Gastroesophageal sphincter (tissue), 4 donors: ENCODE data around the gene SSBP3. TPM values are rescaled to one million over a fixed set of nuclear protein-coding genes. Genes with fewer than 3 reads are reported as not detected.
A peak's percentile ranks its signal among the peaks of the same experiment; 100 is the strongest.

ENCODE experiments used
- ATAC-seq: fragments of 150-250 bp; one replicate; pipeline ENCODE4 v1.9.1; 2016; ENCODE audit warnings: mild to moderate bottlenecking, moderate library complexity
- H3K27ac ChIP-seq, 4 donors: fragments of 200-600 bp; sonication (generic) in 3 of 4; 1 replicate in 3 of 4; 2 replicates in 1 of 4; pipeline ENCODE4 v1.5.1; 2016 to 2019
- H3K27me3 ChIP-seq: fragments of 200-600 bp; sonication (generic); one replicate; pipeline ENCODE4 v1.5.1; 2019
- H3K36me3 ChIP-seq, 2 donors: fragments of 200-600 bp; sonication (generic); one replicate each; pipeline ENCODE4 v1.5.1; 2019; ENCODE audit warnings: control low read depth in 1 of 2
- H3K4me1 ChIP-seq, 3 donors: fragments of 200-600 bp; sonication (generic); 1 replicate in 2 of 3; 2 replicates in 1 of 3; pipeline ENCODE4 v1.5.1; 2016 to 2019; ENCODE audit warnings: control low read depth in 2 of 3
- H3K4me3 ChIP-seq, 2 donors: fragments of 200-600 bp; sonication (generic); one replicate each; pipeline ENCODE4 v1.5.1; 2019; ENCODE audit warnings: mild to moderate bottlenecking in 1 of 2, moderate library complexity in 1 of 2
- H3K9me3 ChIP-seq, 3 donors: fragments of 200-600 bp; sonication (generic); one replicate each; pipeline ENCODE4 v1.5.1; 2017 to 2019; ENCODE audit warnings: control low read depth in 2 of 3
- CTCF ChIP-seq, 4 experiments: fragments of 200-600 bp in 2 of 4; fragments of 450-650 bp in 2 of 4; sonication (generic) in 1 of 4; IDR thresholded peaks; one replicate each; pipeline ENCODE4 v1.5.1; 2017 to 2019; ENCODE audit warnings: antibody characterized with exemption in 4 of 4, mild to moderate bottlenecking in 2 of 4, moderate library complexity in 2 of 4
- EP300 ChIP-seq: sonication (generic); formaldehyde crosslinking; IDR thresholded peaks from one replicate; pipeline ENCODE4 v1.6.1; 2017; ENCODE audit warnings: antibody characterized with exemption, mild to moderate bottlenecking
- POLR2A ChIP-seq, 2 donors: fragments of 450-650 bp; IDR thresholded peaks; one replicate each; pipeline ENCODE4 v1.6.1; 2017; ENCODE audit warnings: antibody characterized with exemption in 2 of 2, mild to moderate bottlenecking in 2 of 2, moderate library complexity in 1 of 2
- POLR2AphosphoS5 ChIP-seq: sonication (generic); formaldehyde crosslinking; IDR thresholded peaks from one replicate; pipeline ENCODE4 v1.6.1; 2017; ENCODE audit warnings: antibody characterized with exemption
- WGBS, 2 donors: methylation state at CpG; one replicate each; pipeline ENCODE4 v1.1.5; 2018; ENCODE audit warnings: low coverage in 1 of 2; 5-methylcytosine and 5-hydroxymethylcytosine counted together
- total RNA-seq, 4 donors: library from RNA; depleted of rRNA; stranded (reverse); fragments of >200 nt; gene quantifications; one replicate each; pipeline ENCODE4 v1.1.0, GENCODE V29; 2016

The SSBP3 gene
- total RNA-seq, 4 donors from 2014 or later, result 40.8 to 46.7 (median 45.5) TPM

GRCh38 chr1:54355931-54356679 is 50.1 kb downstream of the SSBP3 start:
- H3K27ac ChIP-seq, result peak overlapping the region in 1 of 4 donors; percentile 11
- no peak for TF ChIP-seq POLR2AphosphoS5
- no peak for TF ChIP-seq EP300
- no peak for TF ChIP-seq CTCF (IDR thresholded peaks at IDR 0.05)
- TF ChIP-seq POLR2A (IDR thresholded peaks at IDR 0.05), result no peak
- H3K9me3 ChIP-seq, result no peaks in the 10 kb centered on the region
- H3K4me3 ChIP-seq, result no peak overlapping the region
- peaks cover 0 to 99% (median 34%) of the 10 kb centered on the region in 3 donors for H3K4me1 ChIP-seq
- no peaks in the 10 kb centered on the region for H3K27me3 ChIP-seq
- ATAC-seq, result no peak
- 49 to 70% methylated on average over 6 to 9 of the region's 31 CpGs for WGBS, 2 donors
- H3K36me3 ChIP-seq, result peaks cover 0 to 7% of the 10 kb centered on the region in 2 donors

GRCh38 chr1:54354899-54355298 is 51.3 kb downstream of the SSBP3 start:
- peaks cover 0 to 7% of the 10 kb centered on the region in 2 donors for H3K36me3 ChIP-seq
- no peaks in the 10 kb centered on the region for H3K9me3 ChIP-seq
- WGBS, 2 donors, result 56 to 70% methylated on average over 3 to 6 of the region's 6 CpGs
- TF ChIP-seq POLR2A (IDR thresholded peaks at IDR 0.05) (no peak), POLR2AphosphoS5 (no peak), CTCF (IDR thresholded peaks at IDR 0.05) (no peak), EP300 (no peak)
- H3K4me1 ChIP-seq, result peaks cover 0 to 99% (median 29%) of the 10 kb centered on the region in 3 donors
- H3K27me3 ChIP-seq, result no peaks in the 10 kb centered on the region
- no peak overlapping the region for H3K27ac ChIP-seq
- no peak for ATAC-seq
- H3K4me3 ChIP-seq, result no peak overlapping the region

- H3K27ac ChIP-seq, result no peak overlapping the region
- peaks cover 0 to 99% (median 20%) of the 10 kb centered on the region in 3 donors for H3K4me1 ChIP-seq
- no peak for ATAC-seq
- peaks cover 0 to 7% of the 10 kb centered on the region in 2 donors for H3K36me3 ChIP-seq
- H3K4me3 ChIP-seq, result no peak overlapping the region
- H3K27me3 ChIP-seq, result no peaks in the 10 kb centered on the region
- WGBS, 2 donors, result 83 to 93% methylated on average over 2 to 3 of the region's 4 CpGs
- no peaks in the 10 kb centered on the region for H3K9me3 ChIP-seq
- TF ChIP-seq EP300 (no peak), POLR2AphosphoS5 (no peak), CTCF (IDR thresholded peaks at IDR 0.05) (no peak), POLR2A (IDR thresholded peaks at IDR 0.05) (no peak)
These were observed 52.2 kb downstream of the SSBP3 start for GRCh38 chr1:54353959-54354358.

GRCh38 chr1:54352755-54353154 is 53.4 kb downstream of the SSBP3 start:
- TF ChIP-seq POLR2AphosphoS5 (no peak), EP300 (no peak), CTCF (IDR thresholded peaks at IDR 0.05) (no peak), POLR2A (IDR thresholded peaks at IDR 0.05) (no peak)
- ATAC-seq, result no peak
- peaks cover 0 to 88% (median 15%) of the 10 kb centered on the region in 3 donors for H3K4me1 ChIP-seq
- WGBS, 2 donors, result no CpG with 5 or more reads among the region's 17 CpGs
- no peak overlapping the region for H3K27ac ChIP-seq
- no peaks in the 10 kb centered on the region for H3K36me3 ChIP-seq
- no peaks in the 10 kb centered on the region for H3K27me3 ChIP-seq
- no peaks in the 10 kb centered on the region for H3K9me3 ChIP-seq
- H3K4me3 ChIP-seq, result no peak overlapping the region

- Histone ChIP-seq H3K9me3 (no peaks in the 10 kb centered on the region), H3K4me1 (peaks cover 0 to 64% (median 13%) of the 10 kb centered on the region in 3 donors)
- WGBS, 2 donors, result 35 to 47% methylated on average over 3 to 5 of the region's 5 CpGs
These were observed 55.8 kb downstream of the SSBP3 start for GRCh38 chr1:54350360-54350759.

More at GRCh38 chr1:54350360-54350759, 55.8 kb downstream of the SSBP3 start:
- ATAC-seq, result peak; percentile 17
- Histone ChIP-seq H3K4me3 (no peak overlapping the region), H3K36me3 (no peaks in the 10 kb centered on the region), H3K27ac (peak overlapping the region in 2 of 4 donors; percentile 55 to 59), H3K27me3 (no peaks in the 10 kb centered on the region)
- TF ChIP-seq POLR2AphosphoS5, result peak; percentile 5
- TF ChIP-seq POLR2A (IDR thresholded peaks at IDR 0.05), result no peak
- TF ChIP-seq CTCF (IDR thresholded peaks at IDR 0.05), result no peak
- no peak for TF ChIP-seq EP300
